Esophagus muscularis mucosa (tissue), 3 donors: Measurements from ENCODE around the gene TMEM100.

ENCODE experiments used
- CTCF ChIP-seq, 3 experiments: fragments of 200-600 bp in 2 of 3; fragments of 450-650 bp in 1 of 3; sonication (generic) in 2 of 3; IDR thresholded peaks; one replicate each; pipeline ENCODE4 v1.5.1; 2017 to 2019; ENCODE audit warnings: antibody characterized with exemption in 3 of 3, mild to moderate bottlenecking in 2 of 3, moderate library complexity in 1 of 3
- POLR2A ChIP-seq: fragments of 450-650 bp; IDR thresholded peaks from one replicate; pipeline ENCODE4 v1.6.1; 2017; ENCODE audit warnings: antibody characterized with exemption, moderate library complexity, mild to moderate bottlenecking, low read depth

- TF ChIP-seq CTCF (IDR thresholded peaks at IDR 0.05) (no peak), POLR2A (no peak)
Measured at GRCh38 chr17:55692276-55692675, 30.4 kb downstream of the TMEM100 start.
